Panc1 (cell line): Measurements from ENCODE around the gene ATP1A3. TPM values are rescaled to one million over a fixed set of nuclear protein-coding genes. Genes with fewer than 3 reads are reported as not detected.

Experiments used
- ATAC-seq: fragments of 200-7000 bp; cut with Tn5 transposase; 2 replicates; pipeline ENCODE4 v1.9.1; 2020; ENCODE audit warnings: mild to moderate bottlenecking, moderate library complexity
- BruUV-seq: library from RNA; stranded (reverse); fragments of 400-500 nt; replicated peaks from 2 replicates; lab custom pipeline; 2021; lab: Mats Ljungman, UMichigan
- CTCF ChIA-PET: fragments of 300-600 bp; sonication (Branson Sonifier 250); formaldehyde crosslinking; loops from one replicate; lab custom pipeline; 2022; ENCODE audit warnings: antibody characterized with exemption; lab: Charles Lee
- POLR2A ChIA-PET: fragments of 300-600 bp; sonication (Branson Sonifier 250); formaldehyde crosslinking; loops from one replicate; lab custom pipeline; 2022; ENCODE audit warnings: antibody characterized with exemption; lab: Charles Lee
- DNase-seq: peaks from one replicate; pipeline ENCODE4 v3.0.0-alpha.2; 2010; ENCODE audit warnings: low read depth, low spot score
- H3K27ac ChIP-seq: 2 replicates; pipeline ENCODE4 v1.5.1; 2011; ENCODE audit warnings: mild to moderate bottlenecking, low read length, inconsistent platforms
- H3K27me3 ChIP-seq: fragments of 200-500 bp; sonication (Bioruptor generic); 2 replicates; pipeline ENCODE4 v1.6.0; 2014; ENCODE audit warnings: low read length, inconsistent platforms; ENCODE audit not compliant: control insufficient read depth, insufficient read depth
- H3K36me3 ChIP-seq: fragments of 200-500 bp; sonication (Bioruptor generic); 2 replicates; pipeline ENCODE4 v1.5.1; 2014; ENCODE audit warnings: inconsistent platforms, mild to moderate bottlenecking, low read length, moderate library complexity; ENCODE audit not compliant: control insufficient read depth, insufficient read depth
- H3K4me1 ChIP-seq: 2 replicates; pipeline ENCODE4 v1.5.1; 2011; ENCODE audit warnings: inconsistent platforms, mild to moderate bottlenecking, low read length, moderate library complexity; ENCODE audit not compliant: control insufficient read depth, insufficient read depth
- H3K4me3 ChIP-seq, 2 experiments: 2 replicates each; pipeline ENCODE4 v1.5.1; 2011 to 2012; ENCODE audit warnings: low read depth in 2 of 2, low read length in 2 of 2, mild to moderate bottlenecking in 2 of 2, inconsistent platforms in 1 of 2, moderate library complexity in 1 of 2
- H3K9me3 ChIP-seq: fragments of 200-500 bp; sonication (Bioruptor generic); 2 replicates; pipeline ENCODE4 v1.5.1; 2014; ENCODE audit warnings: low read depth, mild to moderate bottlenecking, inconsistent platforms, low read length, moderate library complexity; ENCODE audit not compliant: control insufficient read depth, insufficient read depth
- POLR2AphosphoS5 ChIP-seq: IDR thresholded peaks from 2 replicates; pipeline ENCODE4 v1.6.1; 2012; ENCODE audit warnings: mild to moderate bottlenecking, low read depth, low read length, moderate library complexity
- REST ChIP-seq, 2 experiments: IDR thresholded peaks; 2 replicates each; pipeline ENCODE4 v1.6.1; 2011 to 2012; ENCODE audit warnings: low read depth in 2 of 2, control low read depth in 1 of 2, low read length in 1 of 2, mild to moderate bottlenecking in 1 of 2, moderate library complexity in 1 of 2; ENCODE audit not compliant: insufficient read depth in 1 of 2
- SIN3A ChIP-seq: IDR thresholded peaks from 2 replicates; pipeline ENCODE4 v1.6.1; 2012; ENCODE audit warnings: low read depth, mild to moderate bottlenecking, low read length, moderate library complexity, borderline replicate concordance; ENCODE audit not compliant: insufficient read depth
- TCF7L2 ChIP-seq: IDR thresholded peaks from 2 replicates; pipeline ENCODE4 v1.6.1; 2011; ENCODE audit warnings: mild to moderate bottlenecking, low read depth, low read length, inconsistent platforms
- in situ Hi-C: cut with HindIII; loops from 2 replicates; pipeline ENCODE4 v1.10.0; 2016; ENCODE audit warnings: low sequenced_read_pairs, low pct_unique_long_range_greater_than_20kb
- intact Hi-C: fragments of 100-400 bp; cut with micrococcal nuclease; formaldehyde crosslinking; loops from one replicate; pipeline ENCODE4 v1.10.0; 2022; ENCODE audit not compliant: unreplicated experiment
- total RNA-seq: library from RNA; stranded (reverse); gene quantifications from one replicate; pipeline ENCODE4 v1.2.1, GENCODE V29; 2021; ENCODE audit not compliant: unreplicated experiment
- TF ChIP-seq, protein P1 (sequence below): fragments of 450-650 bp; IDR thresholded peaks from 2 replicates; pipeline ENCODE4 v1.5.1; 2017; ENCODE audit warnings: mild to moderate bottlenecking

Gene ATP1A3
- total RNA-seq, 1 experiment from 2014 or later: 4.9 TPM

DNA sequence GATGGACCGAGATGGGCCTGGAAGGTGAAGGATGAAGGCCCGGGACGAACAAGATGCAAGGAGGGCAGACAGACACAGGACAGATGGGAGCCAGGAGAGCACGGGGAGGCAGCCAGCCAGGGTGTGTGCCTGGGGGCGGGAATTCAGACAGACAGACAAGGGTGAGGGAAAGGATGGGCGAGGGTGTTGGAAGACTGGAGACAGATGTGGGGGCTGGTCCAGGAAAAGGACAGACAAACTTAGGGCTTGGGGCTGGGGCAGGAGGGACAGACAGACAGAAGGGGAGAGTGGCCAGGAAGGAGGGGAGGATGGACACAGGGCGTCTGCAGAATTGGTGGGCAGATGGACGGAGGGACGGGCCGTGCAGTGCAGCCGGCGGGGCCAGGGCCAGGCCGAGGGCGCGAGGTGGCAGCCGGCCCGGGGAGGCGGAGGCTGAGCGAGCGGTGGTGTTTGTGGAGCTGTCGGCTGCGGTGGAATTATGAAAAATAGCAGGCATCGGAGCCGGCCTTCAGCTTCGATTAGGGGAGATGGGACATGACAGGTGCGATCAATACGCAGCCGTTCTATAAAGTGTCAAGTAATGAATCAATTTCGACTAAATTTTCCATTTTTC is 61.2 kb downstream of the ATP1A3 start:
- BruUV-seq: no TSS peak
- no peaks in the 10 kb centered on the region; the same call in 1 of the 2 replicates for H3K4me1 ChIP-seq
- peaks cover 3% of the 10 kb centered on the region; the same call in 1 of the 2 replicates for H3K27me3 ChIP-seq
- no peak for TF ChIP-seq SIN3A
- TF ChIP-seq, protein P1, sequence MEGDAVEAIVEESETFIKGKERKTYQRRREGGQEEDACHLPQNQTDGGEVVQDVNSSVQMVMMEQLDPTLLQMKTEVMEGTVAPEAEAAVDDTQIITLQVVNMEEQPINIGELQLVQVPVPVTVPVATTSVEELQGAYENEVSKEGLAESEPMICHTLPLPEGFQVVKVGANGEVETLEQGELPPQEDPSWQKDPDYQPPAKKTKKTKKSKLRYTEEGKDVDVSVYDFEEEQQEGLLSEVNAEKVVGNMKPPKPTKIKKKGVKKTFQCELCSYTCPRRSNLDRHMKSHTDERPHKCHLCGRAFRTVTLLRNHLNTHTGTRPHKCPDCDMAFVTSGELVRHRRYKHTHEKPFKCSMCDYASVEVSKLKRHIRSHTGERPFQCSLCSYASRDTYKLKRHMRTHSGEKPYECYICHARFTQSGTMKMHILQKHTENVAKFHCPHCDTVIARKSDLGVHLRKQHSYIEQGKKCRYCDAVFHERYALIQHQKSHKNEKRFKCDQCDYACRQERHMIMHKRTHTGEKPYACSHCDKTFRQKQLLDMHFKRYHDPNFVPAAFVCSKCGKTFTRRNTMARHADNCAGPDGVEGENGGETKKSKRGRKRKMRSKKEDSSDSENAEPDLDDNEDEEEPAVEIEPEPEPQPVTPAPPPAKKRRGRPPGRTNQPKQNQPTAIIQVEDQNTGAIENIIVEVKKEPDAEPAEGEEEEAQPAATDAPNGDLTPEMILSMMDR: no peak
- TF ChIP-seq REST (IDR thresholded peaks at IDR 0.05; ENCODE audit: insufficient read depth in 1 of 2, low read depth in 2 of 2, low read length in 1 of 2): no peak
- no peak for TF ChIP-seq TCF7L2
- TF ChIP-seq POLR2AphosphoS5: no peak
- H3K9me3 ChIP-seq: no peaks in the 10 kb centered on the region
- H3K36me3 ChIP-seq: no peaks in the 10 kb centered on the region
- DNase-seq: no peak
- H3K27ac ChIP-seq: no peak overlapping the region
- ATAC-seq: no peak
- in situ Hi-C loops: no loop called here
- ChIA-PET POLR2A (no interaction called here), CTCF (no interaction called here)
- no peak overlapping the region for H3K4me3 ChIP-seq
- intact Hi-C loops: loop anchor here (10.0 kb wide), 1 partner anchor 48 kb away; the partner anchor contains the start of gene ARHGEF1

- no peaks in the 10 kb centered on the region for H3K9me3 ChIP-seq
- H3K27me3 ChIP-seq: peaks cover 3% of the 10 kb centered on the region; the same call in 1 of the 2 replicates
- CTCF ChIA-PET: no interaction called here
- POLR2A ChIA-PET: no interaction called here
- no peak for TF ChIP-seq SIN3A
- TF ChIP-seq, protein P1: no peak
- TF ChIP-seq REST (IDR thresholded peaks at IDR 0.05; ENCODE audit: insufficient read depth in 1 of 2, low read depth in 2 of 2, low read length in 1 of 2): no peak
- no peak for TF ChIP-seq POLR2AphosphoS5
- TF ChIP-seq TCF7L2: no peak
- no peak for DNase-seq
- H3K36me3 ChIP-seq: no peaks in the 10 kb centered on the region
- H3K4me1 ChIP-seq: no peaks in the 10 kb centered on the region; the same call in 1 of the 2 replicates
- no TSS peak for BruUV-seq
- no peak overlapping the region for H3K27ac ChIP-seq
- intact Hi-C loops (loop anchor here (10.0 kb wide), 1 partner anchor 47 kb away; the partner anchor contains the start of gene ARHGEF1), in situ Hi-C loops (no loop called here)
- H3K4me3 ChIP-seq: no peak overlapping the region
- no peak for ATAC-seq
Observed at GRCh38 chr19:41932259-41932719, 61.7 kb downstream of the ATP1A3 start.
